ACC112 (cell line): ENCODE measurements around the gene ATP6V1B1.

ENCODE experiments used
- H2AFZ ChIP-seq: fragments of 200-600 bp; sonication (generic); one replicate; pipeline ENCODE4 v1.6.0; 2017; ENCODE audit warnings: antibody characterized with exemption, low read length; ENCODE audit not compliant: unreplicated experiment
- H3K27ac ChIP-seq: fragments of 200-600 bp; sonication (generic); 2 replicates; pipeline ENCODE4 v1.5.1; 2014; ENCODE audit warnings: low read depth, mild to moderate bottlenecking, antibody characterized with exemption, low read length, moderate library complexity
- H3K27me3 ChIP-seq: fragments of 200-600 bp; sonication (generic); 2 replicates; pipeline ENCODE4 v1.6.1; 2014; ENCODE audit warnings: mild to moderate bottlenecking, antibody characterized with exemption, low read length, moderate library complexity, mixed read lengths; ENCODE audit not compliant: insufficient read depth
- H3K36me3 ChIP-seq: fragments of 200-600 bp; sonication (generic); 2 replicates; pipeline ENCODE4 v1.6.1; 2016; ENCODE audit warnings: mild to moderate bottlenecking, antibody characterized with exemption, low read length, moderate library complexity, mixed read lengths; ENCODE audit not compliant: insufficient read depth
- H3K4me1 ChIP-seq: fragments of 200-600 bp; sonication (generic); one replicate; pipeline ENCODE4 v1.6.1; 2016; ENCODE audit warnings: low read length, mixed read lengths; ENCODE audit not compliant: insufficient read depth, unreplicated experiment, control insufficient read depth
- H3K4me3 ChIP-seq: fragments of 200-600 bp; sonication (generic); 2 replicates; pipeline ENCODE4 v1.5.1; 2014; ENCODE audit warnings: mild to moderate bottlenecking, low read depth, low read length
- H3K79me2 ChIP-seq: fragments of 200-600 bp; sonication (generic); one replicate; pipeline ENCODE4 v1.6.0; 2016; ENCODE audit warnings: low read length; ENCODE audit not compliant: control insufficient read depth, unreplicated experiment, insufficient read depth

The ATP6V1B1 gene

DNA sequence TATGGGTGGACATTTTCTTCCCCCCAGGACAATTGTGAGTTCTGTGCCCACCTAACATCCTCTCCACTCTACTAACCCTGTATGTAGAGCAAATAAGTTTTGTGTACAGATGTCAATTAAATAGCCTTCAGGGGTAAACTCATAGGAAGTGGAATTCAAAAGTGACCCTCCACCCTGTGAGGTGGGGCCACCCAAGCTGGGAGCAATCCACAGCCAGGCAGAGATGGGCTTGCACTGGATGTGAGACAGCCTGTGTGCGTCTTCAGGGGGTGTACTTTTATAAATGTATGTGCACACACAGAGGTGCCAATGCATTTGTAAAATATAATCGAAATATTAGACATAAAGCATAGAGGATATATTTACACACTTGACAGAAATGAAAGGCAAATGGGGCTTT lies 33.1 kb upstream of the ATP6V1B1 start:
- Histone ChIP-seq H3K36me3 (no peaks in the 10 kb centered on the region), H2AFZ (no peak overlapping the region), H3K79me2 (peaks cover 16% of the 10 kb centered on the region), H3K27me3 (peaks cover 24% of the 10 kb centered on the region), H3K4me3 (peak overlapping the region; percentile 85), H3K4me1 (peaks cover 9% of the 10 kb centered on the region), H3K27ac (no peak overlapping the region)

DNA sequence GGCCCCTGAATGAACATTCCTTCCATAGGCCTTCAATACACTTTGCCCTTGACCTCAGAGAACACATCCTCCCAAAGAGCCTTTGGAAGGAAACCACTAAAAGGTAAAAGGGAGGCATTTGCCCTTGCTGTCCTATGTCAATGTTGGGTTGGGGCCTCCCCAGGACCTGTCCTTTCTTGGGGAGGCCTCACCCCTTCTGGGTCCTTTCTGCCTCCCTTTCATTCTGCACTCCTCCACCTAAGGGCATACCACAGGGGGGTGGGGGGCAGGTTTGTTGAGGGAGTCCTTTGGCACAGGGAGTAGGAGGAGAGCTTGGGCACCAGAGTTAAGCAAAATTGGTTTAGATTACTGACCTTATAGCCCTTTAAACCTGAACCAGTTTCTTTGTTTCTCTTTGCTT lies 32.5 kb upstream of the ATP6V1B1 start:
- H3K4me3 ChIP-seq = no peak overlapping the region
- H3K79me2 ChIP-seq = peaks cover 16% of the 10 kb centered on the region
- no peak overlapping the region for H2AFZ ChIP-seq
- H3K27me3 ChIP-seq = peaks cover 18% of the 10 kb centered on the region
- peaks cover 9% of the 10 kb centered on the region for H3K4me1 ChIP-seq
- H3K36me3 ChIP-seq = no peaks in the 10 kb centered on the region
- no peak overlapping the region for H3K27ac ChIP-seq

DNA sequence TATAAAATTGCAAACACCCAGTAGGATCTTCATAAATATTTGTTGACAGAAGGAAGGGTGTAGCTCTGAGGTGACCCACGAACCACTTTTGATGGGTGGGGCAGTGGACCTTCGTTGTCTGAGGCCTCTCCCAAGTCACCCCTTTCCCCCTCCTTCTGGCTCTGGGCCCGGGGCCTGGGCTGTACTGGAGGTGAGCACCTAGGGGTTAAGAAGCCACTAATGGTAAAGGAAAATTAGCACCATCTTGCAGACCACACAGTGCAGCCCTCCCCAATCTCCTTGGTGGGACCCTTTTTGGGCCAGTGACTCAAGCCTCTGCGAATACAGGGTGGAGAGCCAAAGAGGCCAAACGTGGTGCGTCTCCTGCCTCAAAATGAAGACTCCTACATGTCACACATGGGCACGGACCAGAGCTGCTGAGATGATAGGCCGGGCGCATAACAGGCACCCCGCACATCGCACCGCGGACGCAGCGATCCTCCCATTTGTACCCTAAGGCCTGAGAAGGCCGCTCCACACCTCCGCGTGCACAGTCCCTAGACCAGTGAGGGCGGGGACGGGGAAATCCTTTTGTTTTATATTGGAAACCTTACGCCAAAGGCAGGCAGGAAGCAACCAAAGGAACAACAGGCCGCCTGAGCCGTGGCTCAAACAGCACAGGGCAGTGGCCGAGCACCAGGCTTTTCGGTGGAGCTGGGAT lies 31.9 kb upstream of the ATP6V1B1 start:
- Histone ChIP-seq H3K4me1 (peaks cover 9% of the 10 kb centered on the region), H3K27me3 (peaks cover 12% of the 10 kb centered on the region), H3K79me2 (peaks cover 16% of the 10 kb centered on the region), H3K36me3 (no peaks in the 10 kb centered on the region), H2AFZ (no peak overlapping the region), H3K27ac (no peak overlapping the region), H3K4me3 (no peak overlapping the region)

DNA sequence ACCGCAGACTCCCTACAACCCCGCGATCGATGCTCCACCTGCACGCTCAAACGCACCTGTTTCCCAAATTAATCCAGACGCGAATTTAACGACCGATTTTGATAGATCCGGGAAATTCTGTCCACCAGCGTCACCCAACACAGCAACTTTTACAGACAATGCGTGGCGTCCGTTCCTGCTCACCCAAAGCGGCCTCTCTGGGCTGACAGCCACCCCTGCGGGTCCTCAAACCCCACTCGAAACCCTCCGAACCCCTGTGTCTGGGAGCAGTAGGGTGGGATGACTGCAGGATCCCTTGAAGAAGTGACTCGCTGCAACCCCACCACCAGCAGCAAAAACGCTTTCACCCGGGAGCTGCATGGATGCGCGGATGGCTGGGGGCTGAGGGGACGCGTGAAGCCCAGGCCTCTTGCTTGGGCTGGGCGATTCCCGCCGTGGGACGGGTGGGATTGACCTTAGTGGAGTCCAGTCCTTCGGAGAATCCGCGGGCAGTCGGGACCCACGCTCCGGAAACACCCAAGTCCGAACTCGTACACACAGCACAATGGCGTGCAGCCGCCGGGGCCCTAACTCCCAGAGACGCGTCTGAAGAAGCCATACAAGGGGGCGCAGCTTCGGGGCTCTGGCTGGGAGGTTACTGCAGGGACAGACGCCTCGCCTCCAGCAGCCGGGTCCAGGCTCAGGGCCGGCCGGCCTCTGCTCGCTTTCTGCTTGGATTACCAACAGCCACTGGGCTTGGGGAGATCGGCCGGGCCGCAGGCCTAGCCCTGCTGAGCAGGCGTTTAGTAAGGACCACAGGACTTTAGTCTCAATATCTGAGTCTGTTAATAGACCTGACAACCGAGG lies 31.1 kb upstream of the ATP6V1B1 start:
- H3K27me3 ChIP-seq = peaks cover 4% of the 10 kb centered on the region
- peaks cover 9% of the 10 kb centered on the region for H3K4me1 ChIP-seq

DNA sequence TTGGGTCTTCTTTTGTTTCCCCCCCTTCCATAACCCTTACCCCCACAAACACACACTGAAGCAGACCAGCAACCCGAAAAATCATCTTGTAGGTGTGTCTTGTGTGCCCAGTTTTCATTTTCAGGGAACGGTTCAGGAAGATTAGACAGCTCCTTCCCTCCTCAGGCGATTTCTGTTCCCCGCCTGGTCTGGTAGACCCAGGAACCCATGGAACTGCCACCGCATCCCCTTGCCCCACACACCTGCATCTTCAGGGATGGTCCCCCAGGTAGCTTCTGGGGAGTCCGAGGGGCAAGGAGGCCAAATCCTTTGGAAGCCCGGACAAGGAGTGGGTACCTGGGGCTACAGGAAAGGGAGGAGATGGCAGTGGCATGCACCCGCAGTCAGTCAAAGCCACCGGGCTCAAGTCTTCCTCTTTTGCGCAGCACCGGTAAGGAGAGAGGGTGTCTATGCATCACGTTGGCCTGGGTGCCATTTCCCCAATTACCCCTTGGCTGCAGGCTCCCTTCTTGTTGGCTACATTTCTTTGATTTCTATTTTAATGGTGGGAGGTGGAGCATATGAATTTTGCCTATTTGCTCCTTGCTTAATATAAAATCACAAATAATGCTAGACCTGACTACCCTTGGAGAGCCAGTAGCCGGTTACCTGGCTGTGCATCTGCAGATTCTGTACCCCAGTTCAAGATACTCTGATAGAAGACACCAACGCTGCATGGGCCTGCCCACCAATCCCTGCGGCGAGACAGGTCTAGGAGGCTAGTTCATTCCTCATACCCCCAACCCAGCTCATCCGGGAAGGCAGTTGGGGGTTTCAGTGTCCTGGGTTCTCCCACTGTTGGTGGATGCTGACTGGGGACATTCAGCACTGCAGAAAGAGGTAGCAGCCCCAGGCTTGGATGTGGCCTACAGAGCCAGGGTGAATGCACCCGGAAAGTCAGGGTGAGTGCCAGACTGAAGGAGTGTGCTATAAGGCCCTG lies 30.0 kb upstream of the ATP6V1B1 start:
- H3K79me2 ChIP-seq = peaks cover 16% of the 10 kb centered on the region
- H3K36me3 ChIP-seq = no peaks in the 10 kb centered on the region
- no peaks in the 10 kb centered on the region for H3K27me3 ChIP-seq
- no peak overlapping the region for H3K4me3 ChIP-seq
- no peak overlapping the region for H2AFZ ChIP-seq
- H3K4me1 ChIP-seq = peaks cover 9% of the 10 kb centered on the region
- no peak overlapping the region for H3K27ac ChIP-seq

More for the DNA sequence above, 31.1 kb upstream of the ATP6V1B1 start:
- Histone ChIP-seq H3K4me3 (no peak overlapping the region), H3K79me2 (peaks cover 16% of the 10 kb centered on the region), H3K27ac (no peak overlapping the region), H2AFZ (no peak overlapping the region), H3K36me3 (no peaks in the 10 kb centered on the region)

DNA sequence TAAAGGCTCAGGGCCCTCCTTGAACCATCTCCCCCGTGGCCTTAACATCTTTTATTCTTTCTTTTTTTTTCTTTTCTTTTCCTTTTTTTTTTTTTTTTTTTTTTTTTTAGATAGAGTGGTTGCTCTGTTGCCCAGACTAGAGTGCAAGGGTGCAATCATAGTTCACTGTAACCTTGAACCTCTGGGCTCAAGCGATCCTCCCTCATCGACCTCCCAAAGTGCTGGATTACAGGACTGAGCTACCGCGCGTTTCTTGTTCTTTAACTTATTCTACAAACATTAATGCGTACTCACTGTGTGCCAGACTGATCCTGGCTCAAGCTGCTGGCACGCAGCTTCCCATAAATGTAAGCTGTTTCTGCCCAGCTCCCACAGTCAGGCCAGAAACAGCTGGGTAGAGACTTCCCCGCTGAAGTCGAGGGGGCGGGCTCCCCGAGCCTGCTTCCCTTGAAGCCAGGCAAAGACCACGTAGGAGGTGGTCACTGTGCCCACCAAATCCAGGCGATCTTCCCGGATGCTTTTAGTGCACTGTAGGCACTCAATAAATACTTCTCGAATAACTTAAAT lies 29.2 kb upstream of the ATP6V1B1 start:
- H3K27ac ChIP-seq = no peak overlapping the region
- H3K4me1 ChIP-seq = peaks cover 9% of the 10 kb centered on the region
- no peak overlapping the region for H2AFZ ChIP-seq
- H3K79me2 ChIP-seq = peaks cover 16% of the 10 kb centered on the region
- no peak overlapping the region for H3K4me3 ChIP-seq
- H3K36me3 ChIP-seq = no peaks in the 10 kb centered on the region
- H3K27me3 ChIP-seq = no peaks in the 10 kb centered on the region

DNA sequence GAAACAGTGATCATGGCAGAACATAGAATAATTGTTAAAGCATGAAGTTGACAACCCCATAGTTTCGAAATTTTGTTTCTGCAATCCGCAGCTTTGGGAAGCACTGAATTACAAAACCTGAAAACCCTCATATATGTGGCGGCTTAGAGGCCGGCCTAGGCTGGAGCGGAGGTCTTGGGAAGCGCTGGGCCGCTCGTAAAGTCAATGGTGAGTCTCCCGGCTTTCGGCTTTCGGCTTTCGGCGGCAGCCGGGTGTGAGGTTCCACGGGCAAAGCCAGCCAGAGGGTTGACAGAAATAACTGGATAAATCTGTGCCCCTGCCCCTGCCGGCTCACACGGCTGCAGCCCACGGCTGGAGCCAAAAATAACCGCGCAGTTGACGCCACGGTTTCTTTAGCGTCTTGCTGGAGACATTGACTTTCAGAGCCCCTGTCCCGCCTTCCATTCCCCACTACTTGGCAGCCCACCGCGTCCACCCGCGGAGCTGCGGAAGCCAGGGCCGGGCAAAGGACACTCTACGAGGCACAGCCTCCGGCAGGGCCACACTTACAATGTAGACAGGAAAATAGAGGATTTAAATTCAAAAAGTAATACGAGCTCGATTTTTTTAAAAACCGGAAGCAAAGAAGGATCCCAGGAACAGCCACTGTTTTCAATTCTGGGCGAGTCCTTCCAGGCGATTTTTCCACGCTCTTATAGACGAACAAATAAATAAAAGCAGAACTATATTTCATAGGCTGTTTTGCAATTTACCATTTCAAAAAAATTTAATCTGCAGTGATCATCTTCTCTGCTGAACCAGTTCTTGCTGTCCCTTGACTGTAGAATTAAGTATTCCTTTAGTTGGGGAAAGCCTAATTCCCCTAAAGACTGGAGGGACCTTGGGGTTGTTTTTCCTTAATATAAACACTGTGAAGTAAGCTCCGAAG lies 28.3 kb upstream of the ATP6V1B1 start:
- no peak overlapping the region for H2AFZ ChIP-seq
- no peak overlapping the region for H3K4me3 ChIP-seq
- H3K4me1 ChIP-seq = peaks cover 3% of the 10 kb centered on the region
- no peaks in the 10 kb centered on the region for H3K36me3 ChIP-seq
- H3K27ac ChIP-seq = no peak overlapping the region
- peaks cover 10% of the 10 kb centered on the region for H3K79me2 ChIP-seq
- no peaks in the 10 kb centered on the region for H3K27me3 ChIP-seq

DNA sequence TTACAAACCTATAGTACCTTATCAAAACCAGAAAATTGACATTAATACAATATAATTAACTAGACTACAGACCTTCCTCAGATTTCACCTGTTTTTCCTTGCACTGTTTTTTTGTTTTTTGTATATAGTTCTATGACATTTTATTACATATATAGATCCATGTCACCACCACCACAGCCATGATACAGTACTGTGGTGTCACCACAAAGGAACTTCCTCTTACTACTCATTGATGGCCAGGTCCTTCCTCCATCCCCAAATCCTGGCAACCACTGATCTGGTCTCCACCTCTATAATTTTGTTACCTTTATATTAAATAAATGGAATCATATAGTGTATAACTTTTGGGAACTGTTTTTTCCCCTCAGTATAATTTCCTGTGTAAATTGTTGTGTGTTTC lies 19.4 kb upstream of the ATP6V1B1 start:
- no peak overlapping the region for H2AFZ ChIP-seq
- no peaks in the 10 kb centered on the region for H3K36me3 ChIP-seq
- no peaks in the 10 kb centered on the region for H3K4me1 ChIP-seq
- no peaks in the 10 kb centered on the region for H3K27me3 ChIP-seq
- no peak overlapping the region for H3K27ac ChIP-seq
- no peak overlapping the region for H3K4me3 ChIP-seq
- H3K79me2 ChIP-seq = no peaks in the 10 kb centered on the region

DNA sequence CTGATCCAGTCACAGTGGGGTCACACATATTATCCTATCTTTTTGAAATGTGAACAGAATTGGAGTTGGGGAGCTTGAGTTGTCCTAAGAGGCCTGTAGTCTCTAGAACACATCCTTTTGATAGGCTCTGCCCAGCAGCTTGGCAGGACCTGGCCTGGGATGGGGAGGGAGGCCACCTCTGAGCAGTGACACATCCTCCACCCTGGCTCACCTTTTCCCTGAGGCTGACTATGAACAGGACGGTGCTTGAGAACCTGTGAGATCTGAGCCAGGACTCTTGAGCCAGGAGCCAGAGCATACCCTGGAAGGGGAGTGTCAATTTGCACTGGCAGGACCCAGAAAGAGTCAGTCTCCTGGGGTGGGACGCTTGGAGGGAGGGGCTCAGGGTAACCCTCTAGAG lies 17.7 kb upstream of the ATP6V1B1 start:
- no peak overlapping the region for H3K27ac ChIP-seq
- H3K36me3 ChIP-seq = no peaks in the 10 kb centered on the region
- no peak overlapping the region for H2AFZ ChIP-seq
- H3K79me2 ChIP-seq = no peaks in the 10 kb centered on the region
- H3K4me1 ChIP-seq = no peaks in the 10 kb centered on the region
- H3K27me3 ChIP-seq = no peaks in the 10 kb centered on the region
- no peak overlapping the region for H3K4me3 ChIP-seq
